Mesendoderm (in vitro differentiated cells): ENCODE data around the gene COL6A2.

Experiments used
- DNase-seq: peaks from one replicate; pipeline ENCODE4 v3.0.0; 2013
- H2AK5ac ChIP-seq: 2 replicates; pipeline ENCODE4 v1.6.1; 2013; ENCODE audit warnings: low read length, inconsistent platforms
- H2BK120ac ChIP-seq: 2 replicates; pipeline ENCODE4 v1.6.1; 2013; ENCODE audit warnings: low read depth, mild to moderate bottlenecking, low read length, moderate library complexity, mixed read lengths
- H2BK15ac ChIP-seq: replicated peaks from 2 replicates; pipeline ENCODE4 v1.6.1; 2013; ENCODE audit warnings: low read depth, mild to moderate bottlenecking, moderate library complexity
- H2BK5ac ChIP-seq: 2 replicates; pipeline ENCODE4 v1.6.1; 2013; ENCODE audit warnings: low read length, inconsistent platforms
- H3K18ac ChIP-seq: 2 replicates; pipeline ENCODE4 v1.6.1; 2013; ENCODE audit warnings: mild to moderate bottlenecking, low read length, mixed read lengths
- H3K23ac ChIP-seq: one replicate; pipeline ENCODE4 v1.6.1; 2013; ENCODE audit warnings: low read length
- H3K27ac ChIP-seq: 2 replicates; pipeline ENCODE4 v1.5.1; 2013; ENCODE audit warnings: low read depth, mild to moderate bottlenecking, inconsistent platforms, low read length, moderate library complexity
- H3K27me3 ChIP-seq: 2 replicates; pipeline ENCODE4 v1.6.1; 2013; ENCODE audit warnings: low read length, control low read depth, mild to moderate bottlenecking, inconsistent platforms; ENCODE audit not compliant: insufficient read depth, poor library complexity
- H3K36me3 ChIP-seq: 2 replicates; pipeline ENCODE4 v1.6.1; 2013; ENCODE audit warnings: low read length, inconsistent platforms; ENCODE audit not compliant: control insufficient read depth, insufficient read depth
- H3K4ac ChIP-seq: one replicate; pipeline ENCODE4 v1.6.1; 2013; ENCODE audit warnings: low read depth, mild to moderate bottlenecking, low read length, moderate library complexity
- H3K4me1 ChIP-seq: 2 replicates; pipeline ENCODE4 v1.6.1; 2013; ENCODE audit warnings: low read depth, low read length, inconsistent platforms; ENCODE audit not compliant: control insufficient read depth
- H3K4me2 ChIP-seq: 2 replicates; pipeline ENCODE4 v1.6.1; 2013; ENCODE audit warnings: low read length
- H3K4me3 ChIP-seq: 2 replicates; pipeline ENCODE4 v1.5.1; 2013; ENCODE audit warnings: mild to moderate bottlenecking, low read length
- H3K56ac ChIP-seq: one replicate; pipeline ENCODE4 v1.6.1; 2013; ENCODE audit warnings: low read length
- H3K79me1 ChIP-seq: 2 replicates; pipeline ENCODE4 v1.6.1; 2013; ENCODE audit warnings: low read length, inconsistent platforms
- H3K79me2 ChIP-seq: 2 replicates; pipeline ENCODE4 v1.6.1; 2013; ENCODE audit warnings: mild to moderate bottlenecking, low read length; ENCODE audit not compliant: control insufficient read depth, insufficient read depth
- H3K9ac ChIP-seq: 2 replicates; pipeline ENCODE4 v1.6.1; 2013; ENCODE audit warnings: low read length, inconsistent platforms
- H4K5ac ChIP-seq: one replicate; pipeline ENCODE4 v1.6.1; 2013; ENCODE audit warnings: low read length
- H4K8ac ChIP-seq: one replicate; pipeline ENCODE4 v1.6.1; 2013; ENCODE audit warnings: low read depth, mild to moderate bottlenecking, control low read depth, low read length, moderate library complexity
- WGBS: extraction: QIAGEN DNeasy Blood & Tissue Kit; methylation state at CpG from one replicate; pipeline ENCODE4 v1.1.7; 2013; ENCODE audit warnings: low lambda C conversion rate, missing lambda C conversion rate; ENCODE audit not compliant: insufficient coverage; ENCODE audit errors: extremely low coverage; 5-methylcytosine and 5-hydroxymethylcytosine counted together

Gene COL6A2

DNA sequence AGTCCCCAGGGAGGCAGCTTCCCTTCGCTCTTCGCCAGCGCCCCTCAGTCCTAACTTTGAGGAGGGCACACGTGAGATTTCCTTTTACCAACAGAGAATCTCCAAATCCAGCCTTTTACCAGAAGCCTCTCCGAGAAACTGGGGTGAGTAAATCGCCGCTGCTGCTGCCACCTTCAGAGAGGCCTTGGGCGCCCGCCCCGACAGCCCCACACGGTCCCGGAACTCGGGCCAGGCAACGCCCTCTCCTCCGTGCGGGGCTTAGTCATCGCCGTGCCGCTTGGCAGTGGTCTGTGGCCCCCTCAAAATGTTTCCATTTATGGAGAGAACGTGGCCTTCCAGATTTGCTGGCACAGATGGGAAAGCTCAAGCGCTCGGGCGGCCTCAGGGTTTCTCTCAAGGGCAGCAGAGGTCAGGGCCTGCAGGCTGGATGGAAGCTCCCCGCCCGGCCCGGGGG is 41.4 kb upstream of the COL6A2 start:
- no peak overlapping the region for H3K4me3 ChIP-seq
- DNase-seq: no peak

DNA sequence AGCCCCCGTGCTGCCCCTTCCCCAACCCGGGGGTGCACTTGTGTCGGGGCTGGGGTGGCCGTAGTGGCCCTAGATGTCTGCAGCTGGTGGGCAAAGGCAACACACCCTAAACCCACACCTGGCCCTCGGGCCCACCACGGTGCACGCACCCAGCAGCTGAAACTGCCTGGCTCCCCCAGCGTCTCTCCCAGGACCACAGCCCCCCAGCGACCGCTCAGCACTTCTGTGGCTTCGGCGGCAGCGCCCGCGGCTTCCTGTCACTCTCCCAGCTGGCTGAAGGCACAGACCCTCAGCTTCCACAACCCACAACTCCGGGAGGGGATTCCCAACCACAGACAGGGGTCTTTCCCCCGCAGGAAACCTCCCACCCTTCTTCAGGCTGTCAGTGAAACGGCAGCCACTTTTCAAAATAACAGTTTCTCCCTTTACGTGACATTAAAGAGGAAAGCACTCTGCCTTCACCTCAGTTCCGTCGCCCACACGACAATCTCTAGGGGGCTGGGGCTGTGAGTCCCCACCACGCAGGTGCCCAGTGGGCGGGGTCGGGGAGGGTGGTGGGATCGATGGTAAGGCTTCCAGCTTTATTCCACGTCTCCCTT is 40.7 kb upstream of the COL6A2 start:
- DNase-seq: no peak
- Histone ChIP-seq H3K4me3 (no peak overlapping the region), H2BK120ac (no peak overlapping the region), H3K79me1 (no peaks in the 10 kb centered on the region), H3K4me2 (no peak overlapping the region), H3K79me2 (no peaks in the 10 kb centered on the region), H3K18ac (no peak overlapping the region), H3K4me1 (no peaks in the 10 kb centered on the region), H2AK5ac (no peak overlapping the region), H4K8ac (no peak overlapping the region), H3K27ac (no peak overlapping the region), H4K5ac (no peak overlapping the region), H3K36me3 (no peaks in the 10 kb centered on the region), H3K23ac (no peak overlapping the region), H3K4ac (no peak overlapping the region), H3K27me3 (no peaks in the 10 kb centered on the region), H3K56ac (peak overlapping the region; percentile 2), H2BK15ac (no peak overlapping the region), H2BK5ac (no peak overlapping the region), H3K9ac (no peak overlapping the region)
- WGBS: no CpG with 5 or more reads among the region's 27 CpGs

More for the DNA sequence above, 41.4 kb upstream of the COL6A2 start:
- no peaks in the 10 kb centered on the region for H3K79me2 ChIP-seq
- no peak overlapping the region for H3K27ac ChIP-seq
- H3K4me2 ChIP-seq: no peak overlapping the region
- no peak overlapping the region for H2BK5ac ChIP-seq
- H2AK5ac ChIP-seq: no peak overlapping the region
- H3K79me1 ChIP-seq: no peaks in the 10 kb centered on the region
- no peak overlapping the region for H3K23ac ChIP-seq
- no peak overlapping the region for H3K56ac ChIP-seq
- no peak overlapping the region for H3K9ac ChIP-seq
- H3K18ac ChIP-seq: no peak overlapping the region
- no peak overlapping the region for H4K8ac ChIP-seq
- H3K4ac ChIP-seq: no peak overlapping the region
- no peaks in the 10 kb centered on the region for H3K27me3 ChIP-seq
- H2BK15ac ChIP-seq: no peak overlapping the region
- no peak overlapping the region for H4K5ac ChIP-seq
- H3K4me1 ChIP-seq: no peaks in the 10 kb centered on the region
- WGBS: no CpG with 5 or more reads among the region's 26 CpGs
- H2BK120ac ChIP-seq: no peak overlapping the region
- no peaks in the 10 kb centered on the region for H3K36me3 ChIP-seq

DNA sequence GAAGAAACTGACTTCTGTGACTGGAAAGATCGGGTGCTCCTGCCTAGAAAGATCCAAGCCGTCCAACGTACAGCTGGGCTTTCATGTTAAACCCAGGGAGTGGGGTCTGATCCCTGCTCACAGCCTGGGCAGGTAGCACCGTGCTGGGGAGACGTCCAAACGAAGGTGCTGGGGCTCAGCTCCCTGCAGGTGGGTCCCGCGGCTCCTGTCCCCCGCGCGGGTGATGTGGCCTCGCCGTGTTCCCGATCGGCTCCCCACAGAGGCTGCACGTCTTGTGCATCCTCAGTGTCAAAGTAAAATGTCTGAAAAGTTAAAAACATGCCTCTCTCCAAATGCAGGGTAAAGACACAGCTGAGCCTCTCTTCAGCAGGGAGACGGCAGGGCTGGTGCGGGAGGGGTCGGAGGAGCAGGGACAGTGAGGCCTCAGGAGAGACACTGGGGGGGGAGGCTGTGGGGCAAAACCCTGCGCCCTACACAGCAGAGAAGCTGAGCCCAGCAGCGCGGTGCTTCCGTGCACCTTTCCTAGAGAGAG is 40.1 kb upstream of the COL6A2 start:
- H3K56ac ChIP-seq: no peak overlapping the region
- H3K4me2 ChIP-seq: no peak overlapping the region
- H4K5ac ChIP-seq: no peak overlapping the region
- no peak for DNase-seq
- H4K8ac ChIP-seq: no peak overlapping the region
- WGBS: no CpG with 5 or more reads among the region's 23 CpGs
- H2BK5ac ChIP-seq: no peak overlapping the region
- no peaks in the 10 kb centered on the region for H3K79me1 ChIP-seq
- H3K27me3 ChIP-seq: no peaks in the 10 kb centered on the region
- H2AK5ac ChIP-seq: no peak overlapping the region
- H3K79me2 ChIP-seq: no peaks in the 10 kb centered on the region
- H3K18ac ChIP-seq: no peak overlapping the region
- no peaks in the 10 kb centered on the region for H3K4me1 ChIP-seq
- H3K36me3 ChIP-seq: no peaks in the 10 kb centered on the region
- H3K27ac ChIP-seq: no peak overlapping the region
- no peak overlapping the region for H3K4ac ChIP-seq
- no peak overlapping the region for H3K4me3 ChIP-seq
- no peak overlapping the region for H3K23ac ChIP-seq
- no peak overlapping the region for H2BK120ac ChIP-seq
- no peak overlapping the region for H2BK15ac ChIP-seq
- H3K9ac ChIP-seq: no peak overlapping the region

DNA sequence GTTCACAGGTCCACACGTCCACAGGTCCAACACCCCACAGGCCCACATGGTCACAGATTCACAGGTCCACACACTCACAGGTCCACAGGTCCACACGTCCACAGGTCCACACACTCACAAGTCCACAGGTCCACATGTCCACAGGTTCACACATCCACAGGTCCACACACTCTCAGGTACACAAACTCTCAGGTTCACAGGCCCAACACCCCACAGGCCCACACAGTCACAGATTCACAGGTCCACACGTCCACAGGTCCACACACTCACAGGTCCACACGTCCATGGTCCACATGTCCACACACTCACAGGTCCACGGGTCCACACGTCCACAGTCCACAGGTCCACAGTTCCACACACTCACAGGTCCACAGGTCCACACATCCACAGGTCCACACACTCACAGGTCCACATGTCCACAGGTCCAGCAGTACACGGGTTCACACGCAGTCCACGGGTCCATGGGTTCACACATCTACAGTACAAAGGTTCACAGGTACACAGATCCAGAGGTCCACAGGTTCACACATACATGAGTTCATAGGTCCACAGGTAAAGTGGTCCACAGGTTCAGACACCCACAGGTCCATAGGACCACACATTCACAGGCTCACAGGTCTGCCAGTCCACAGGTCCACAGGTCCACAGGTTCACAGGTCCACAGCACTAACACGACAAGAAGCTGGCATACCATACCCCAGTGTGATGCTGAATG is 39.3 kb upstream of the COL6A2 start:
- no peak overlapping the region for H3K4ac ChIP-seq
- no peaks in the 10 kb centered on the region for H3K27me3 ChIP-seq
- no peak overlapping the region for H3K4me2 ChIP-seq
- no peak overlapping the region for H3K9ac ChIP-seq
- H2BK15ac ChIP-seq: no peak overlapping the region
- no peak overlapping the region for H3K4me3 ChIP-seq
- no peak overlapping the region for H2BK120ac ChIP-seq
- H3K79me2 ChIP-seq: no peaks in the 10 kb centered on the region
- H3K27ac ChIP-seq: no peak overlapping the region
- no peak overlapping the region for H3K18ac ChIP-seq
- no peak overlapping the region for H2BK5ac ChIP-seq
- no peak overlapping the region for H2AK5ac ChIP-seq
- no CpG with 5 or more reads among the region's 10 CpGs for WGBS
- H4K5ac ChIP-seq: no peak overlapping the region
- H3K56ac ChIP-seq: no peak overlapping the region
- H3K79me1 ChIP-seq: no peaks in the 10 kb centered on the region
- H4K8ac ChIP-seq: no peak overlapping the region
- H3K4me1 ChIP-seq: no peaks in the 10 kb centered on the region
- no peak for DNase-seq
- no peak overlapping the region for H3K23ac ChIP-seq
- no peaks in the 10 kb centered on the region for H3K36me3 ChIP-seq

DNA sequence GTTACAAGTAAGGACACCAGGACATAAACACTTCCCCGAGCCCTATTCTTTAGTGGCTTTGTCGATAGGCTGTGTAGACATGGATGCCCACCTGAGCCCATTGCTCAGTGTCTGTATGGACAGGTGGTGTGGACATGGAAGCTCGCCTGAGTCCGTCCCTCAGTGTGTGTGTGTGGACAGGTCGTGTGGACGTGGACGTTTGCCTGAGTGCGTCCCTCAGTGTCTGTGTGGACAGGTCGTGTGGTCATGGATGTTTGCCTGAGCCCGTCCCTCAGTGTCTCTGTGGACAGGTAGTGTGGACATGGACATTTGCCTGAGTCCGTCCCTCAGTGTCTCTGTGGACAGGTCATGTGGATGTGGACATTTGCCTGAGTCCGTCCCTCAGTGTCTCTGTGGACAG is 38.7 kb upstream of the COL6A2 start:
- no peak overlapping the region for H3K56ac ChIP-seq
- no peaks in the 10 kb centered on the region for H3K27me3 ChIP-seq
- H3K27ac ChIP-seq: no peak overlapping the region
- no peak overlapping the region for H3K4me2 ChIP-seq
- H3K36me3 ChIP-seq: no peaks in the 10 kb centered on the region
- H3K79me1 ChIP-seq: no peaks in the 10 kb centered on the region
- H3K79me2 ChIP-seq: no peaks in the 10 kb centered on the region
- H2BK15ac ChIP-seq: no peak overlapping the region
- no peak overlapping the region for H2BK5ac ChIP-seq
- no peak overlapping the region for H3K4me3 ChIP-seq
- WGBS: no CpG with 5 or more reads among the region's 12 CpGs
- no peak overlapping the region for H2BK120ac ChIP-seq
- no peak for DNase-seq
- H3K9ac ChIP-seq: no peak overlapping the region
- no peak overlapping the region for H3K4ac ChIP-seq
- no peak overlapping the region for H3K18ac ChIP-seq
- no peak overlapping the region for H3K23ac ChIP-seq
- no peak overlapping the region for H4K5ac ChIP-seq
- H2AK5ac ChIP-seq: no peak overlapping the region
- H3K4me1 ChIP-seq: no peaks in the 10 kb centered on the region
- H4K8ac ChIP-seq: no peak overlapping the region
